Endothelial cell of umbilical vein (primary cell): Measurements from ENCODE around the gene KIAA0232.

Source experiments
- POLR2A ChIP-seq: IDR thresholded peaks from 2 replicates; pipeline ENCODE4 v1.6.1; 2012; ENCODE audit warnings: low read depth, mild to moderate bottlenecking, control low read depth, low read length
- TF ChIP-seq, protein P1 (sequence below), 2 donors: IDR thresholded peaks; 1 replicate in 1 of 2; 2 replicates in 1 of 2; pipeline ENCODE4 v1.5.1; 2011; ENCODE audit warnings: low read length in 2 of 2, mild to moderate bottlenecking in 2 of 2, moderate library complexity in 2 of 2, control low read depth in 1 of 2, inconsistent platforms in 1 of 2, low read depth in 1 of 2; ENCODE audit not compliant: insufficient read depth in 1 of 2; ENCODE audit errors: extremely low read depth in 1 of 2
- TF ChIP-seq, protein P2 (sequence below): IDR thresholded peaks from 2 replicates; pipeline ENCODE4 v1.6.1; 2011; ENCODE audit not compliant: insufficient read depth, insufficient read length

- TF ChIP-seq, protein P1, sequence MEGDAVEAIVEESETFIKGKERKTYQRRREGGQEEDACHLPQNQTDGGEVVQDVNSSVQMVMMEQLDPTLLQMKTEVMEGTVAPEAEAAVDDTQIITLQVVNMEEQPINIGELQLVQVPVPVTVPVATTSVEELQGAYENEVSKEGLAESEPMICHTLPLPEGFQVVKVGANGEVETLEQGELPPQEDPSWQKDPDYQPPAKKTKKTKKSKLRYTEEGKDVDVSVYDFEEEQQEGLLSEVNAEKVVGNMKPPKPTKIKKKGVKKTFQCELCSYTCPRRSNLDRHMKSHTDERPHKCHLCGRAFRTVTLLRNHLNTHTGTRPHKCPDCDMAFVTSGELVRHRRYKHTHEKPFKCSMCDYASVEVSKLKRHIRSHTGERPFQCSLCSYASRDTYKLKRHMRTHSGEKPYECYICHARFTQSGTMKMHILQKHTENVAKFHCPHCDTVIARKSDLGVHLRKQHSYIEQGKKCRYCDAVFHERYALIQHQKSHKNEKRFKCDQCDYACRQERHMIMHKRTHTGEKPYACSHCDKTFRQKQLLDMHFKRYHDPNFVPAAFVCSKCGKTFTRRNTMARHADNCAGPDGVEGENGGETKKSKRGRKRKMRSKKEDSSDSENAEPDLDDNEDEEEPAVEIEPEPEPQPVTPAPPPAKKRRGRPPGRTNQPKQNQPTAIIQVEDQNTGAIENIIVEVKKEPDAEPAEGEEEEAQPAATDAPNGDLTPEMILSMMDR (IDR thresholded peaks at IDR 0.05; ENCODE audit: extremely low read depth in 1 of 2, insufficient read depth in 1 of 2, low read depth in 1 of 2, low read length in 2 of 2): no peak
- TF ChIP-seq, protein P2, sequence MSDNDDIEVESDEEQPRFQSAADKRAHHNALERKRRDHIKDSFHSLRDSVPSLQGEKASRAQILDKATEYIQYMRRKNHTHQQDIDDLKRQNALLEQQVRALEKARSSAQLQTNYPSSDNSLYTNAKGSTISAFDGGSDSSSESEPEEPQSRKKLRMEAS: no peak
- no peak for TF ChIP-seq POLR2A
These were observed 27.9 kb upstream of the KIAA0232 start for GRCh38 chr4:6754481-6755087.
